GM18526 (cell line): ENCODE results near the gene RNF126.

Experiments used
- POLR2A ChIP-seq: IDR thresholded peaks from 3 replicates; pipeline ENCODE4 v1.6.1; 2011; ENCODE audit not compliant: insufficient read length; ENCODE audit errors: extremely low read depth

RNF126 gene

DNA sequence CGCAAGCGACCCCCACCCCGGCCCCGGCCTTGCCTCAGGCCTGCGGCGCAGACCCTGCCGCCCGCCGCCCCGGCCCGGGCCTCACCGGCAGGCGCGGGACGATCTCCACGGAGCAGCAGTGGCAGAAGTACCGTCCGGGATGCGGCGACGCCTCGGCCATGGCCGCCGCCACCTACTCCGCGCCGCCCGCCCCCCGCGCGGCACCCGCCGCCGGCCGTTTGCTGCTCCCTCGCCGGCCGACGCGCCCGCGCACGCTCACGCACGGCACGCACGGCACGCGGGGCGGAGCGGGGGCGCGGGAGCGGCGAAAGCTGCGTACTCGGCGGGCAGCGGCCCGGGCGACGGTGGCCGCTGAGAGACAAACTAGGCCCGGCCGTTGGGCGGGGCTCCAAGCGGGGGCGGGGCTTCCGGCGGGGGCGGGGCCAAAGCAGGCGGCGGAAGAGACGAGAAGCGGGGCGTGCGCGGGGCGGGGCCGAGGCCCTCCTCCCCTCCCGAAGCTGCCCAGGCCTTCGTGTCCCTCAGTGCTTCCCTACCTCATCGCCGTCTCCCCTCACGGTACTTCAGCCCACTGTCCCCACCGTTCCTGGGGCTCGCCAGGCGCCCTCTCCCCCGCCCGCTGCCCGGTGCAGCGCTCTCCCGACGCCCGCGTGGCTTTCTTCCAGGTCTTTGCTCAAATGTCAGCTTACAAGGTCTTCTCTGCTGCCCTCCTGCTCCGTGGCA is at the start of gene RNF126:
TSS of gene RNF126 (minus strand) at position 253 of the 720 bp plus-strand sequence. CDS start at position 160, 93 bp downstream.
- peak; percentile 71 for TF ChIP-seq POLR2A

DNA sequence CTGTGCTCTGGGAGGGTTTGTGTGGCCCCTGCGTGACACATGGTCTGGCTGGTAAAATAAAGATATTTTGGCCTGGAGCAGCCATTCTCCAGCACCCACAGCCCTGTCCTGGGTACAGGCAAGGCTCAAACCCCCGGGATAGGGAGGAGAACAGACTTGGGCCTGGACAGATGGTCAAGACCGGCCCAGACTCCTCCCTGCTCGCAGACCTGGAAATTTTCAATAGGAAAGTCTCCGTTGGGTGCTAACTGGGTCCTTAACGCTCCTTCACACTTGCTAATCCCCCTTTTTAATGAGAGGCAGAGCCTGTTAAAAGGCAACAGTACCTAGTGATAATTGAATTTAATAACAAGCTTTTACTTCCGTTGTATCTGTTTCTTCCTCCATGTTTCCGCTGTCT is 48.2 kb upstream of the RNF126 start:
- TF ChIP-seq POLR2A, result no peak

DNA sequence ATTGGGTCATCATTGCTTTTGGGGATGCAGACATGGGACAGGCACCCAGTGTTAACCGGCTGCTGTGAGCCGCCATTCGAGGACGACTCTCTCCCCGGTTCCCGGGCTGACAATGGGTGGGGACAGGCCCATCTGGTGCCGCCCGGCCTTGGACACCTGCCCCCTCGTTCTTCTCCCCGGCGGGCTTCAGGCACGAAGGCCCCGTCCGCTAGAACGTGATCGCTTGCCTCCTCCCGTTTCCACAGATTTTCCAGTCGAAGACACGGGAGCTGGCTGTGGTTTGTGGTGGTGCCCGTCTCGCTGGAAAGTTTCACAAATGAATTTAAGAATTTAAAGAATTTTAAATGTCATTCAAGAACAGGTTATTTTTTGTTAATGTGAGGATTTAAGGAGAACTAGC is 47.8 kb upstream of the RNF126 start:
- no peak for TF ChIP-seq POLR2A

DNA sequence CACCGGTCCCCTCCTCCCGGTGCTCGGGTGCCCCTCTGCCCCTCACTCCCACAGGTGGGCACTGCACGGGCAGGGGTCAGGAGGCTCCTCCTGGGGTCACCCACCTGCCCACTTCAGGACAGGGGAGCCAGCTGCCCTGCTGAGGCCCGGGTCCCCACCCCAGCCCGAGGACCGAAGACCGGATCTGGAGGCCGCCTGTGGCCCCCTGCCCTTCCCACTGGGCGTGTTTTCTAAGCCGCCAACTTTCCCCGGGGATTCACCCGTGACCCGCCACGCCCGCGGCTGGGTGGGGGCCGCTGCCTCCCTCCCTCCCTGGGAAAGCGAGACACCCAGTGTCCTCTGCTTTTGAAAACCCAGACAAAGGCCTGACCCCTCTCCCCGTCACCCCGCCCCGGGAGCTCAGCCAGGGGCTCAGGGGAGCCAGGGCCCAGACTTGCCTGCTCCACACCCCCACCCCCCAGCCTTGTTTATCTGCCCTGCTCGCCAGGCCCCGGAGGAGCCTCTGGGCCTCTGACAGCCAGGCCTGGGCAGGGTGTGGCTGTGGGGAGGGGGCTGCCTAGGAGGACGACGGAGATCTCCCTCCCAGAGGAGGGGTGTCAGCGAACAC is 47.1 kb upstream of the RNF126 start:
- TF ChIP-seq POLR2A, result no peak

DNA sequence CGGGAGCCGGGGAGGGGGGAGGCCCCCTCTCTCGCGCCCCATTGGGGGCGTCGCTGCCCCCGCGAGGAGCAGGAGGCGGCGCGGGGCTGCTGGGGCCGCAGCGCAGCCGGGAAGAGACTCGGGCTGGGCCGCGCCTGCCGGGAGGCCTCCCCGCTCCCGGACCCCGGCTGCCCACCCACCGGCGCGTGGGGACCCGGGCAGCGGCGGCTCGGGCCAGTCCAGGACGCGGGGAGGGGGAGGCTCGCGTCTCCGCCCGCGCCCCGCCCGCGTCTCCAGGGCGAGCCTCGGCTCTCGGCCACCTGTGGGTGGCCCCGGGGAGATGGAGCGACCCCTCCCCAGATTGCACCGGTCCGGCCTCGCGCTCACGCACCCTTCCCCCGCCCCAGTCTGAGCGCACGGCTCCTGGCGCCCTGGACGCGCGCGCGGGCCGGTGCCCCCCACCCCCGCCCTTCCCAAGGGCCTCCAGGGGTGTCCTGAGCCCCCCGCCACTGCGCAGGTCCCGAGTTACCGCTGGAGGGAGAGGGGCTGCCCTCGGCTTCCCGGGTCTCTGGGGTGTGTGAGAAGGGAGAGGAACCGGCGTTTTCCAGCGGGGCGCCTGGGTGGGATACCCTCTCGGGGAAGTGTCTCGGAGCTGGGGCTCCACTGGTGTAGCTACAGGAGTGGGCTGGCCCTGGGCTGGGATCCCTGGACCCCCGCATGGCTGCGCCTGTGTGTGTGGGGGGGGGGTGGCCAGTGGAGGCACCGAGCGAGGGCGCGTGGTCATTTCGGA is 46.4 kb upstream of the RNF126 start:
- TF ChIP-seq POLR2A, result no peak

DNA sequence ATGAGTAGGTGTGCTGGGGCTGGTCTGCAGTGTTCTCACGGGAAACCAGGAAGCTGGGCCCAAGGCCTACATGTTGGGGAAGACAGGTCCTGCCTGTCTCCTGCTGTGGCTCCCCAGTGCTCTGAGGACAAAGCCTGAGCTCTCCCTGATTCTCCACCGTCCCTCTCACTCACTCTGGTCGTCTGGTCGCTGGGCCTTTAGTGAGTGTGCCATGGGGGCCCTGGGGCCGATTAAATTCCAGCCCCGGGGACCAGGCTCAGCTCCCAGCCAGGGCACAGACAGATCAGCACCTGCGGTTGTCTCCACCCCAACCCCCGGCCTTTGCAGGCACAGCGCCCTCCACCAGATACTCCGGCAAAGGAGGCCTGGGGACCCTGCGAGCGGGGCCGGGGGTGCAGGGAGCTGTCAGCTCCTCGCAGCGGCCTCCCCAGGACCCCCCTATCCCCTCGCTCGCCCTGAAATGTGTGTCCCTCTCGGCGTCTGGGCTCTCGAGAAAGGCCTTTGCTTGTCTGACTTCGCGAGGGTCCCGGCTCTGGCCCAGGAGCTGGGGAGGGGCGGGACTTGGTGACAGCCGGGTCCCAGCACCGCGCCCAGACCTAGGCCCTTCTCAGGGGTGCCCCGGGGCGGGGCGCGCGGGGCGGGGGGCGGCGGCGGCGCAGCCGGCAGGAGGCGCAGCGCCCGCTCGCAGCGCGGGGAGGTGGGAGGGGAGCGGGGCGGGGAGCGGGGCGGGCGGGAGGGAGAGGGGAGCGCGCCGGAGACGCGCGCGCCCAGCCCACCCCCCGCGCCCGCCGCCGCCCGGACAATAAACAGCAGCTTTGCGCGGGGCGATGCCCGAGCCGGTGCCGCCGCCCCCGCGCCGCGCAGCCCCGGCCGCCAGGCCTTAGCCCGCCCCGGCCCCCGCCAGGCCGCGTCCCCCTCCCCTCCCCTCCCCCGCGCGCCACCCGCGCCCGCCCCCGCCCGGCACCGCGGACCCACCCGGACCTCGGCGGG is 45.4 kb upstream of the RNF126 start, which contains the start of gene PALM:
TSS of gene PALM (plus strand) at position 782 of the 990 bp plus-strand sequence. CDS start 212 bp downstream, outside the sequence.
- no peak for TF ChIP-seq POLR2A

DNA sequence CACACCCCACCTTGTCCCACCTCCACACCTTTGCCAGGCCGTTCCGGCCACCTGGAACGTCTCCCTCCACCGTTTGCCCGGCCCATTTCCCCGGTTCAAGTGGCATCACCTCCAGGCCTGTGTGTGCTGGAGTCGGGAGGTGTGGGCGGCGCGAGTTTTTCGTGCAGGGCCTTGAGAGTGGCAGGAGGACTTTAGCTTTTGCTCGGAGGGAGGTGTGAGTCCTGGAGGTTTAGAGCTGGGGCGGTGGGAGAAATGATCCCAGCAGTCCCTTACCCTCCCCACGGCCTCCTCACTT is 41.4 kb upstream of the RNF126 start:
- no peak for TF ChIP-seq POLR2A

DNA sequence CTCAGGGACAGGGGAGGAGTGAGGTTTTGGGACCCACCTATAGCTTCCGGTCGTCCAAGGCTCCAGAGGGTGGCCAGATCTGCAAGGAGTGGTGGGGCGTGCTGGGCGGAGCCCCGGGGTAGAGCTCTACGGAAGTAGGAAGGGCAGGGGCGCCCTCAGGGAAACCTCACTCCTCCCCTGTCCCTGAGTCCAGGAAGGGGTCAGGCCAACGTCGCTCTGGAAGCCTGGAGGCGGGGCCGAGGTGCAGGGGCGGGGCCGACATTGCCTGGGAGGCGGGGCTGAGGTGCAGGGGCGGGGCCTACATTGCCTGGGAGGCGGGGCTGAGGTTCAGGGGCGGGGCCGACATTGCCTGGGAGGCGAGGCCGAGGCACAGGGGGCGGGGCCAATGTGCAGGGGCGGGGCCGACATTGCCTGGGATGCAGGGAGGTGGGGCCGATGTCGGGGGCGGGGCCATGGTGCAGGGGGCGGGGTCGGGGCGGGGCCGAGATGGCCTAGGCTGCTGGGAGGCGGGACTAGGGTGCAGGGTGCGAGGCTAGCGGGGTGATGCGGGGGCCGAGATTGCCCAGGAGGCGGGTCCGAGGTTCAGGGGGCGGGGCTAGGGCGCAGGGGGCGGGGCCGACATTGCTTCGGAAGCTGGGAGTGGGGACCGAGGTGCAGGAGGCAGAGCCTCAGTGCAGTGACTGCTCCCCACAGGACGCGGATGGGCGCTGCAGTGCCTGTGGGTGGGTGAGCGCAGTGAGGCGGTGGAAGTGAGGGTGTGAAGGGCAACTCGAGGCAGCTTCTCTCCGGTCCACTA is 40.8 kb upstream of the RNF126 start:
- TF ChIP-seq POLR2A, result no peak

DNA sequence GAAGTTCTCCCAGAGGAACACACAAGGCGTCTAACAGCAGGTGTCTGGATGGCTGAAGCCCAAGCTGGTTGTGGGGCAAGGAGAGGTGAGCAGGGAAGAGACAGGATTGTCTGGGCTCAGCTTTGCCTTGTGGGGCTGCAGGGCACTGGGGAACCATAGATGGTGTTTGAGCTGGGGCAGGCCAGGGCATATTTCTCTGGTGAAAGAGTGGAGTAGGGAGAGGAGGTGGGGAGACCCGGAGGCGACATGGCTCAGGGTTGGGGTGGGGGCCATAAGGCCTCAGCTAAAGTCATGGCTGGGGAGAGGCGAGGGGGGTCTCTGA is 40.3 kb upstream of the RNF126 start:
- no peak for TF ChIP-seq POLR2A

DNA sequence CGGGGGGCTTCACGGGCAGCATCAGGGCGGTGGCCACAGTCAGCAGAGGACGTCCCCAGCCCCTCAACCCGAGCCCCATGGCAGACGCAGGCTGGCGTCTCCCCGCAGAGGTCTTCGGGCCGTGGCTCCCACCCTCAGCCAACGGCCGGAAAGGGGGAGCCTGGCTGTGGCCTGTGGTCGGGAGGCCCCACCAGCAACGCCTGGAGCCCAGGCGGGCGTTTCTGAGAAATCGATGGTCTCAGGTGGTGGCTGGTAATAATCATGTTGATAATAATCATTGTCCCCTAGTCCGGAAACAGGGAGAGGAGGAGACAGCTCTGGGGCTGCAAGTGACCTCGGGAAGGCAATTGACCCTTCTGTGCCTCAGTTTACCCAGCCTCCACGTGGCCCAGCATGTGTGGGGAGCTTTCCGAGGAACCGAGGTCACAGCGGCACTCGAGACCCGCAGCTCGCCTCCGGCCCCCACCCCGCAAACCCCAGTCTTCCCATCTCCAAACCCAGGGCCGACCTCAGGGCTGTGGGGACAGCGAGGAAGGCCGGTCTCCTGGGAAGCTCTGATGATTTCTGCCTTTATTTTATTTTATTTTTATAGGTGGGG is 32.4 kb upstream of the RNF126 start, which contains the start of gene PRSS57:
TSS of gene PRSS57 (minus strand) at position 101 of the 598 bp plus-strand sequence. CDS start at position 79, 22 bp downstream.
- no peak for TF ChIP-seq POLR2A

DNA sequence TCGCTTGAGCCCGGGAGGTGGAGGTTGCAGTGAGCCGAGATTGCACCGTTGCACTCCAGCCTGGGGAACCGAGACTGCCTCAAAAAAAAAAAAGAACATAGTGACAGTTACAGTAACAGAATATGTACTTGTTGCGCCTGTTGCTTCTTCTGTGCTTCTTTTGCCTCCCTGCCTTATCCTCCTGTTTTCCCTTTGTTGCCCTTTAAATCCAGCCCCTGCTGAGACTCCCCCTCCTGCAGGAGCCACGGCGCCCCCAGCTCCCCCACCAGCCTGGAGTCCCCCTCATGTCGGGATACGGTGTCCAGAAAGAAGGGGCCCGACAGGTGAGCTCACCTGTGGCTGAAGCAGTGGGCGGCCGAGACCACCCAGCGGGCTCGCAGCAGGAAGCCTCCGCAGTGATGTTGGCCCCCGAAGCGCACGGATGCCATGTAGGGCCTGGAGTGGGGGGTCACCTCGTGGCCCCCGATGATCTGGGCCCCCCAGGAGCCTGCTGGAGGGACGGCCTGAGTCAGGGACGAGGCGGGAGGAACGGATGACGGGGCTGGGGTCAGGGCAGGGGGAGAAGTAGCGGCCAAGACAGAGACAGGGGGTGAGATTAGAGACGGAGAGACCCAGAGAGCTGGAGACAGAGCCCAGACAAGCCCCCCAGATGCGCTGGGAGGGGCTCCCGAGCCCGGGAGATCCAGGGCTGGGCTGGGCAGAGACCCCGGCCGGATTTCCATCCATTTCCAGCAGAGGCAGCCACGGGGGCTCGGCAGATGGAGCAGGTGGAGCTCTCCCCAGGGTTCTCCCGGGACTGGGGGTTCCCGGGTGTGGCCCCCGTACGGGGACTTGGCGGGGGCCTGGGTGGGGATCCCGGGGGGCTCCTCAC is 31.7 kb upstream of the RNF126 start:
- no peak for TF ChIP-seq POLR2A

DNA sequence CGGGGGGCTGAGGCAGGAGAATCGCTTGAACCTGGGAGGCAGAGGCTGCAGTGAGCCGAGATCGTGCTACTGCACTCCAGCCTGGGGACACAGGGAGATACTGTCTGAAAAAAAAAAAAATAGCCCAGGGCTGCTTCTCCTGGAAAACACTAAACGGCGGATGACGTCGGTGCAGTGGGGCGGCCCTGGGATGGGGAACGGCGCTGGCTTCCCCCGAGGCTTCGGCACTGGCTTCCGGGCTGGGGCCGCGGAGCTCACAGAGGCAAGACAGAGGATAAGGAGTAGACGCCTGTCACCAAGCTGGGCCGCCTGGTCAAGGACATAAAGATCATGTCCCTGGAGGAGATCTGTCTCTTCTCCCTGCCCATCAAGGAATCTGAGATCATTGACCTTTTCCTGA is 27.2 kb upstream of the RNF126 start:
- TF ChIP-seq POLR2A, result no peak

DNA sequence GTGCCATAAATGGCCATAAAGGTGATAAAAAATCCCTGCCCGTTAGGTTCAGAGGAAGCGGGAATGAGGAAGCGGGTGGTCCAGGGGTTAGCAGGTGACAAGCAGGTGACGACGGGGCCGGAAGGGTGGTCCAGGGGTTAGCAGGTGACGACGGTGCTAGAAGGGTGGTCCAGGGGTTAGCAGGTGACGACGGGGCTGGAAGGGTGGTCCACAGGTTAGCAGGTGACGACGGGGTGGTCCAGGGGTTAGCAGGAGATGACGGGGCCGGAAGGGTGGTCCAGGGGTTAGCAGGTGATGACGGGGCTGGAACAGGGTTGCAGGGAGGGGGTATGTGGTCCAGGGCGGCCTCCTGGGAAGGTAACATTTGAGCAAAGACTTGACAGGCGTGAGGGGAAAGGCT is 26.0 kb upstream of the RNF126 start:
- TF ChIP-seq POLR2A, result no peak

DNA sequence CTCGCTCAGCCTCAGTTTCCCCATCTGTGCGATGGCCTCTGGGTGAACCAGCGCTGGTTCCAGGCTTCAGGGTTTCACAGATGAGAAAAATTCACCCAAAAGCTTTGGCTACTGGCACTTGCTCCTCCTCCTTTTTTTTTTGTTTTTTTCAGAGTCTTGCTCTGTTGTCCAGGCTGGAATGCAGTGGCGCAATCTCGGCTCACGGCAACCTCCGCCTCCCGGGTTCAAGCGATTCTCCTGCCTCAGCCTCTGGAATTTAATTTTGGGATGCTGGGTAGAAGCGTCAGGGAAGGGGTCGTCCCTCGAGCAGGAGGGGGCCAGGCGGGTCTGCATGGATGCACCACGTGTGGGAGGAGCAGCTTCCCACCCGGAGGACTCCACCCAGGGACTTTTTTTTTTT is 25.2 kb upstream of the RNF126 start:
- no peak for TF ChIP-seq POLR2A
